H1 (cell line): ENCODE data around the gene VPS9D1. TPM values are rescaled to one million over a fixed set of nuclear protein-coding genes. Genes with fewer than 3 reads are reported as not detected.

ENCODE experiments used
- CTCF ChIA-PET: fragments of 300-600 bp; sonication (Branson Sonifier 250); formaldehyde crosslinking; loops from one replicate; lab custom pipeline; 2021; ENCODE audit not compliant: partially characterized antibody; lab: Charles Lee
- POLR2A ChIA-PET: fragments of 300-600 bp; sonication (Branson Sonifier 250); formaldehyde crosslinking; loops from one replicate; lab custom pipeline; 2021; ENCODE audit warnings: inconsistent platforms; ENCODE audit not compliant: partially characterized antibody; lab: Charles Lee
- DNase-seq, 2 experiments: peaks; one replicate each; pipeline versions ENCODE4 v3.0.0 to v3.0.0-alpha.2; 2010 to 2022; ENCODE audit warnings: low spot score in 2 of 2, low read depth in 1 of 2, mixed read lengths in 1 of 2
- FAIRE-seq: peaks from 2 replicates; lab custom pipeline; 2011; peaks lifted over from hg19 to GRCh38; lab: Jason Lieb, UNC
- H2AFZ ChIP-seq: 2 replicates; pipeline ENCODE4 v1.8.1; 2012; ENCODE audit warnings: low read length, inconsistent platforms
- H2AK5ac ChIP-seq: 2 replicates; pipeline ENCODE4 v1.6.1; 2013; ENCODE audit warnings: low read depth, low read length
- H2BK120ac ChIP-seq: replicated peaks from 2 replicates; pipeline ENCODE3; 2013; ENCODE audit warnings: low read depth, low read length, inconsistent platforms
- H2BK12ac ChIP-seq: 2 replicates; pipeline ENCODE4 v1.6.1; 2013; ENCODE audit warnings: low read depth, low read length
- H2BK15ac ChIP-seq: 2 replicates; pipeline ENCODE4 v1.6.1; 2013; ENCODE audit warnings: low read length
- H2BK20ac ChIP-seq: 2 replicates; pipeline ENCODE4 v1.6.1; 2013; ENCODE audit warnings: low read length
- H2BK5ac ChIP-seq: 2 replicates; pipeline ENCODE4 v1.6.1; 2013; ENCODE audit warnings: low read depth, low read length
- H3K14ac ChIP-seq: 2 replicates; pipeline ENCODE4 v1.6.1; 2013; ENCODE audit warnings: inconsistent platforms; ENCODE audit not compliant: insufficient read length
- H3K18ac ChIP-seq: 2 replicates; pipeline ENCODE4 v1.6.1; 2013; ENCODE audit warnings: low read length; ENCODE audit errors: extremely low read depth
- H3K23ac ChIP-seq: 2 replicates; pipeline ENCODE4 v1.6.1; 2013; ENCODE audit warnings: inconsistent platforms; ENCODE audit not compliant: insufficient read length
- H3K23me2 ChIP-seq: 2 replicates; pipeline ENCODE4 v1.6.1; 2013; ENCODE audit warnings: low read depth, low read length
- H3K27ac ChIP-seq: 2 replicates; pipeline ENCODE4 v1.6.1; 2011; ENCODE audit warnings: low read depth, low read length, inconsistent platforms
- H3K27me3 ChIP-seq, 4 experiments: replicated peaks in 1 of 4; 1 replicate in 1 of 4; 2 replicates in 3 of 4; pipeline versions ENCODE4 v1.6.1 to v1.8.1; 2011 to 2013; ENCODE audit warnings: low read length in 3 of 4, mild to moderate bottlenecking in 3 of 4, inconsistent platforms in 2 of 4, mixed read lengths in 2 of 4, moderate library complexity in 1 of 4; ENCODE audit not compliant: control insufficient read depth in 3 of 4, insufficient read depth in 3 of 4; ENCODE audit errors: extremely low read depth in 1 of 4
- H3K36me3 ChIP-seq, 4 experiments: 2 replicates each; pipeline versions ENCODE4 v1.6.1 to v1.8.1; 2011 to 2013; ENCODE audit warnings: mild to moderate bottlenecking in 4 of 4, low read length in 3 of 4, moderate library complexity in 2 of 4, control low read depth in 1 of 4, inconsistent platforms in 1 of 4; ENCODE audit not compliant: insufficient read depth in 4 of 4, control insufficient read depth in 2 of 4
- H3K4ac ChIP-seq: replicated peaks from 2 replicates; pipeline ENCODE3; 2013; ENCODE audit warnings: low read length, low read depth, mixed read lengths, inconsistent platforms; ENCODE audit not compliant: insufficient read length
- H3K4me1 ChIP-seq, 4 experiments: replicated peaks in 1 of 4; 1 replicate in 1 of 4; 2 replicates in 3 of 4; pipeline versions ENCODE4 v1.6.1 to v1.8.1; 2011 to 2013; ENCODE audit warnings: low read length in 3 of 4, inconsistent platforms in 2 of 4, mixed read lengths in 1 of 4; ENCODE audit not compliant: insufficient read depth in 4 of 4, control insufficient read depth in 3 of 4
- H3K4me2 ChIP-seq, 2 experiments: 2 replicates each; pipeline versions ENCODE4 v1.6.1 to v1.8.1; 2011 to 2013; ENCODE audit warnings: low read depth in 2 of 2, low read length in 2 of 2, control low read depth in 1 of 2, inconsistent platforms in 1 of 2, mild to moderate bottlenecking in 1 of 2; ENCODE audit not compliant: insufficient read depth in 1 of 2
- H3K4me3 ChIP-seq, 4 experiments: fragments of 200-600, 300-600 bp in 1 of 4; sonication (generic), shearing (Covaris generic), sonication (Bioruptor Twin) in 1 of 4; 2 replicates each; pipeline versions ENCODE4 v1.5.1 to v1.8.1; 2011 to 2016; ENCODE audit warnings: low read length in 4 of 4, low read depth in 3 of 4, control low read depth in 2 of 4, inconsistent platforms in 2 of 4, mild to moderate bottlenecking in 2 of 4, mixed read lengths in 1 of 4, moderate library complexity in 1 of 4; ENCODE audit not compliant: insufficient read depth in 2 of 4; ENCODE audit errors: extremely low read depth in 1 of 4
- H3K56ac ChIP-seq: replicated peaks from 2 replicates; pipeline ENCODE3; 2013; ENCODE audit warnings: low read depth, mild to moderate bottlenecking, mixed read lengths, low read length, inconsistent platforms; ENCODE audit not compliant: insufficient read length
- H3K79me1 ChIP-seq: 2 replicates; pipeline ENCODE4 v1.6.1; 2013; ENCODE audit warnings: low read depth, low read length, control low read depth
- H3K79me2 ChIP-seq, 2 experiments: 2 replicates each; pipeline versions ENCODE4 v1.6.1 to v1.8.1; 2012 to 2013; ENCODE audit warnings: low read length in 2 of 2, mild to moderate bottlenecking in 2 of 2, inconsistent platforms in 1 of 2; ENCODE audit not compliant: insufficient read depth in 2 of 2, control insufficient read depth in 1 of 2
- H3K9ac ChIP-seq, 4 experiments: replicated peaks in 1 of 4; 1 replicate in 1 of 4; 2 replicates in 3 of 4; pipeline versions ENCODE4 v1.6.1 to v1.8.1; 2011 to 2013; ENCODE audit warnings: low read depth in 3 of 4, low read length in 3 of 4, control low read depth in 2 of 4, mild to moderate bottlenecking in 2 of 4, moderate library complexity in 2 of 4, inconsistent platforms in 1 of 4; ENCODE audit errors: extremely low read depth in 1 of 4
- H3K9me3 ChIP-seq, 2 experiments: 2 replicates each; pipeline versions ENCODE4 v1.6.1 to v1.8.1; 2012 to 2013; ENCODE audit warnings: mild to moderate bottlenecking in 2 of 2, moderate library complexity in 2 of 2, control low read depth in 1 of 2, inconsistent platforms in 1 of 2, low read depth in 1 of 2, low read length in 1 of 2, mixed read lengths in 1 of 2; ENCODE audit not compliant: insufficient read depth in 2 of 2
- H4K20me1 ChIP-seq, 2 experiments: replicated peaks in 1 of 2; 2 replicates each; pipeline versions ENCODE3 to v1.8.1; 2011 to 2013; ENCODE audit warnings: inconsistent platforms in 2 of 2, low read length in 2 of 2, mild to moderate bottlenecking in 1 of 2; ENCODE audit not compliant: insufficient read depth in 2 of 2, control insufficient read depth in 1 of 2
- H4K5ac ChIP-seq: 2 replicates; pipeline ENCODE4 v1.6.1; 2013; ENCODE audit warnings: low read length, low read depth, mixed read lengths, inconsistent platforms; ENCODE audit not compliant: insufficient read length
- H4K8ac ChIP-seq: 2 replicates; pipeline ENCODE4 v1.8.0; 2013; ENCODE audit warnings: mild to moderate bottlenecking, moderate library complexity, low read length, inconsistent platforms; ENCODE audit not compliant: insufficient read depth; ENCODE audit errors: extremely low read depth
- H4K91ac ChIP-seq: replicated peaks from 2 replicates; pipeline ENCODE3; 2013; ENCODE audit warnings: low read length, mixed read lengths, inconsistent platforms; ENCODE audit not compliant: insufficient read length
- ATF2 ChIP-seq: IDR thresholded peaks from 2 replicates; pipeline ENCODE4 v1.6.1; 2012; ENCODE audit warnings: low read length, inconsistent platforms
- POLR2A ChIP-seq, 2 experiments: IDR thresholded peaks; 1 replicate in 1 of 2; 2 replicates in 1 of 2; pipeline ENCODE4 v1.6.1; 2011; ENCODE audit warnings: low read depth in 2 of 2, low read length in 2 of 2, mild to moderate bottlenecking in 2 of 2; ENCODE audit errors: control extremely low read depth in 1 of 2
- RXRA ChIP-seq: IDR thresholded peaks from 2 replicates; pipeline ENCODE4 v1.6.1; 2011; ENCODE audit warnings: low read depth, mild to moderate bottlenecking, low read length, moderate library complexity; ENCODE audit not compliant: insufficient read depth
- SIRT6 ChIP-seq: IDR thresholded peaks from one replicate; pipeline ENCODE4 v1.7.1; 2012; ENCODE audit warnings: low read length, inconsistent platforms
- TBP ChIP-seq: IDR thresholded peaks from 2 replicates; pipeline ENCODE4 v1.6.1; 2011; ENCODE audit warnings: low read depth, low read length, improper control_type of control experiment
- WGBS, 2 experiments: shearing (Covaris generic) in 1 of 2; methylation state at CpG; one replicate each; pipeline versions ENCODE4 v1.1.6 to v1.1.7; 2013 to 2015; ENCODE audit warnings: low lambda C conversion rate in 2 of 2, mixed read lengths in 2 of 2, inconsistent platforms in 1 of 2, low coverage in 1 of 2, missing lambda C conversion rate in 1 of 2; ENCODE audit not compliant: insufficient replicate concordance in 2 of 2, insufficient coverage in 1 of 2, insufficient read length in 1 of 2; ENCODE audit errors: extremely low coverage in 1 of 2, missing lambda C conversion rate in 1 of 2; 5-methylcytosine and 5-hydroxymethylcytosine counted together
- polyA plus RNA-seq, 7 experiments: library from polyadenylated mRNA; depleted of rRNA in 3 of 7; stranded (reverse) in 5 of 7; unstranded in 2 of 7; fragments of >200 nt in 5 of 7; fragments of 200-250 nt in 2 of 7; gene quantifications; 1 replicate in 5 of 7; 2 replicates in 1 of 7; 4 replicates in 1 of 7; pipeline versions ENCODE4 v1.2.1 to v1.2.3, GENCODE V29; 2011 to 2013; ENCODE audit warnings: missing spikeins in 2 of 7, mixed read lengths in 2 of 7
- total RNA-seq: library from RNA; stranded (reverse); fragmentation: NEBNext Ultra II Directional; extraction: Animal tissue kit (Norgen Biotek cat#: 25700); gene quantifications from 2 replicates; pipeline ENCODE4 v1.2.1, GENCODE V29; 2021

VPS9D1 gene
- total and polyA plus RNA-seq, 2 of the 8 experiments (the other 6 are each of a cell fraction or from before 2014, with no cell fraction given): 2.9 to 5.4 TPM

- Histone ChIP-seq H3K4me3 (no peak overlapping the region), H2BK12ac (no peak overlapping the region), H2BK15ac (no peak overlapping the region), H3K4me2 (no peak overlapping the region), H3K9me3 (no peaks in the 10 kb centered on the region), H3K27me3 (no peaks in the 10 kb centered on the region), H4K5ac (no peak overlapping the region), H2AFZ (no peak overlapping the region), H3K79me2 (no peaks in the 10 kb centered on the region), H3K4ac (no peak overlapping the region), H3K23me2 (peaks cover 2% of the 10 kb centered on the region; the same call in 1 of the 2 replicates), H3K27ac (no peak overlapping the region), H2BK5ac (no peak overlapping the region; the same call in 1 of the 2 replicates), H3K23ac (no peak overlapping the region), H4K20me1 (peaks cover 0 to 23% of the 10 kb centered on the region in 2 experiments), H3K14ac (no peak overlapping the region), H3K56ac (no peak overlapping the region), H3K36me3 (peaks cover 3 to 40% (median 17%) of the 10 kb centered on the region in 4 experiments; a peak in 7 of 8 replicates), H3K4me1 (peaks cover 0 to 4% (median 2%) of the 10 kb centered on the region in 4 experiments; a peak in 4 of 7 replicates), H3K79me1 (peaks cover 2% of the 10 kb centered on the region; the same call in 1 of the 2 replicates), H3K18ac (no peak overlapping the region), H2BK20ac (no peak overlapping the region), H2BK120ac (no peak overlapping the region), H4K91ac (no peak overlapping the region), H2AK5ac (no peak overlapping the region), H4K8ac (peak overlapping the region; percentile 59; the same call in 1 of the 2 replicates), H3K9ac (no peak overlapping the region)
- WGBS, 2 experiments: 93% methylated on average over 31 of the region's 31 CpGs; no CpG with 5 or more reads in 1 of the 2 experiments
- POLR2A ChIA-PET: interaction anchor here (0.6 to 6.6 kb wide), 10 partner anchors 9 to 133 kb away, joined by 3 to 36 read pairs (median 3); partner anchors contain the start of gene CDK10
- FAIRE-seq (no peak), DNase-seq (no peak)
- CTCF ChIA-PET: interaction anchor here (0.8 to 2.0 kb wide), 5 partner anchors 8 to 215 kb away, joined by 3 to 6 read pairs (median 4); partner anchors contain the start of gene CDK10
- TF ChIP-seq RXRA (no peak), TBP (no peak), POLR2A (IDR thresholded peaks at IDR 0.05; ENCODE audit: control extremely low read depth in 1 of 2, low read depth in 2 of 2, low read length in 2 of 2) (0 out of 3 replicates have a peak, but pooled peaks of 1 of the 2 experiments have one; percentile 3), SIRT6 (no peak), ATF2 (no peak)
Observed at GRCh38 chr16:89695086-89695874, 25.4 kb downstream of the VPS9D1 start.
